ENCODE measurements around the gene PROKR1.

DNA sequence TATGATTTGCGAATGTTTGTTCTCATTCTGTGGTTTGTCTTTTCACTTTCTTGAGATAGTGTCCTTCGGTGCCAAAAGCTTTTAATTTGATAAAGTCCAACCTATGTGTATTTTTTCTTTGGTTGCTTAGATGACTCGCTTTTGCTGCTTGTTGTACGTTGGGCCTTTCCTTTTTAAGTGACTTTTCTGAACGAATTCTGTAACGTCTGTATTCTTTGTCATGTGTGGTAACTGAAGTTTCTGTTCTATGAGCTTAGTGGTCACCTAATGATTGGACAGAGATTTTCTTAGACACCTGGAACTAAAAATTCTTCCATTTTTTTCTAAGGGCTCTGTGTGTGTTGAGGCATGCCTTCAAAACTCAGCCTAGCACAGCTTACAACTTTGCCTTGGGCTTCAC, 19.6 kb upstream of the PROKR1 start:
- TF ChIP-seq POLR2AphosphoS5 (IDR thresholded peaks at IDR 0.05; ENCODE audit: insufficient read depth, low read depth, low read length) (no peak), JUN (IDR thresholded peaks at IDR 0.05; ENCODE audit: borderline replicate concordance, insufficient read depth, insufficient read length, low read depth) (no peak), POLR2A (IDR thresholded peaks at IDR 0.05; ENCODE audit: low read depth, low read length) (no peak), EZH2 (IDR thresholded peaks at IDR 0.05; ENCODE audit: borderline replicate concordance, low read depth, low read length, severe bottlenecking) (no peak), FOS (IDR thresholded peaks at IDR 0.05; ENCODE audit: borderline replicate concordance, insufficient read depth, low read length) (no peak)
- TF ChIP-seq, protein P1, sequence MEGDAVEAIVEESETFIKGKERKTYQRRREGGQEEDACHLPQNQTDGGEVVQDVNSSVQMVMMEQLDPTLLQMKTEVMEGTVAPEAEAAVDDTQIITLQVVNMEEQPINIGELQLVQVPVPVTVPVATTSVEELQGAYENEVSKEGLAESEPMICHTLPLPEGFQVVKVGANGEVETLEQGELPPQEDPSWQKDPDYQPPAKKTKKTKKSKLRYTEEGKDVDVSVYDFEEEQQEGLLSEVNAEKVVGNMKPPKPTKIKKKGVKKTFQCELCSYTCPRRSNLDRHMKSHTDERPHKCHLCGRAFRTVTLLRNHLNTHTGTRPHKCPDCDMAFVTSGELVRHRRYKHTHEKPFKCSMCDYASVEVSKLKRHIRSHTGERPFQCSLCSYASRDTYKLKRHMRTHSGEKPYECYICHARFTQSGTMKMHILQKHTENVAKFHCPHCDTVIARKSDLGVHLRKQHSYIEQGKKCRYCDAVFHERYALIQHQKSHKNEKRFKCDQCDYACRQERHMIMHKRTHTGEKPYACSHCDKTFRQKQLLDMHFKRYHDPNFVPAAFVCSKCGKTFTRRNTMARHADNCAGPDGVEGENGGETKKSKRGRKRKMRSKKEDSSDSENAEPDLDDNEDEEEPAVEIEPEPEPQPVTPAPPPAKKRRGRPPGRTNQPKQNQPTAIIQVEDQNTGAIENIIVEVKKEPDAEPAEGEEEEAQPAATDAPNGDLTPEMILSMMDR (IDR thresholded peaks at IDR 0.05; ENCODE audit: extremely low read depth in 1 of 2, insufficient read depth in 1 of 2, low read depth in 1 of 2, low read length in 2 of 2): no peak
- TF ChIP-seq, protein P2, sequence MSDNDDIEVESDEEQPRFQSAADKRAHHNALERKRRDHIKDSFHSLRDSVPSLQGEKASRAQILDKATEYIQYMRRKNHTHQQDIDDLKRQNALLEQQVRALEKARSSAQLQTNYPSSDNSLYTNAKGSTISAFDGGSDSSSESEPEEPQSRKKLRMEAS (IDR thresholded peaks at IDR 0.05; ENCODE audit: insufficient read depth, insufficient read length): no peak

All from endothelial cell of umbilical vein (primary cell).